H7 (cell line): Measurements from ENCODE around the gene SNX5. TPM values are rescaled to one million over a fixed set of nuclear protein-coding genes. Genes with fewer than 3 reads are reported as not detected.
A peak's percentile ranks its signal among the peaks of the same experiment; 100 is the strongest.

Experiments used
- DNase-seq: peaks from one replicate; pipeline ENCODE4 v3.0.0; 2012
- H3K27me3 ChIP-seq: 2 replicates; pipeline ENCODE4 v1.6.0; 2011; ENCODE audit warnings: mild to moderate bottlenecking, low read length; ENCODE audit not compliant: control insufficient read depth, insufficient read depth
- H3K36me3 ChIP-seq: replicated peaks from 2 replicates; pipeline ENCODE4 v1.5.1; 2011; ENCODE audit warnings: low read length; ENCODE audit not compliant: control insufficient read depth, insufficient read depth
- H3K4me3 ChIP-seq: 2 replicates; pipeline ENCODE4 v1.5.1; 2011; ENCODE audit warnings: low read depth, mild to moderate bottlenecking, control low read depth, low read length, moderate library complexity; ENCODE audit not compliant: insufficient read depth
- total RNA-seq: library from RNA; depleted of rRNA; stranded (reverse); fragments of >200 nt; shearing (Covaris generic); gene quantifications from 2 replicates; pipeline ENCODE4 v1.2.3, GENCODE V29; 2014

SNX5 gene
- total RNA-seq, 1 experiment from 2014 or later = 134 TPM

GRCh38 chr20:18003897-18004296 is 35.3 kb upstream of the SNX5 start:
- DNase-seq = no peak
- Histone ChIP-seq H3K4me3 (no peak overlapping the region), H3K27me3 (no peaks in the 10 kb centered on the region), H3K36me3 (no peaks in the 10 kb centered on the region)

GRCh38 chr20:18001131-18001921 is 32.7 kb upstream of the SNX5 start:
- Histone ChIP-seq H3K27me3 (no peaks in the 10 kb centered on the region), H3K4me3 (no peak overlapping the region), H3K36me3 (no peaks in the 10 kb centered on the region)
- DNase-seq = no peak

- H3K36me3 ChIP-seq = no peaks in the 10 kb centered on the region
- no peak for DNase-seq
- H3K27me3 ChIP-seq = no peaks in the 10 kb centered on the region
- no peak overlapping the region for H3K4me3 ChIP-seq
Observed at GRCh38 chr20:17999566-17999965, 31.0 kb upstream of the SNX5 start.

- H3K4me3 ChIP-seq = no peak overlapping the region
- H3K36me3 ChIP-seq = no peaks in the 10 kb centered on the region
- no peak for DNase-seq
- no peaks in the 10 kb centered on the region for H3K27me3 ChIP-seq
Observed at GRCh38 chr20:17998446-17998845, 29.9 kb upstream of the SNX5 start.

- peak; percentile 66 for DNase-seq
- Histone ChIP-seq H3K4me3 (no peak overlapping the region), H3K27me3 (no peaks in the 10 kb centered on the region), H3K36me3 (no peaks in the 10 kb centered on the region)
Observed at GRCh38 chr20:17995967-17996819, 27.6 kb upstream of the SNX5 start.

GRCh38 chr20:17993546-17993945 is 25.0 kb upstream of the SNX5 start:
- DNase-seq = no peak
- Histone ChIP-seq H3K4me3 (no peak overlapping the region), H3K27me3 (no peaks in the 10 kb centered on the region), H3K36me3 (peaks cover 11% of the 10 kb centered on the region)

- no peaks in the 10 kb centered on the region for H3K27me3 ChIP-seq
- H3K4me3 ChIP-seq = no peak overlapping the region
- H3K36me3 ChIP-seq = peaks cover 13% of the 10 kb centered on the region
- DNase-seq = no peak
Observed at GRCh38 chr20:17992847-17993513, 24.4 kb upstream of the SNX5 start.

GRCh38 chr20:17992224-17992637 is 23.6 kb upstream of the SNX5 start:
- no peak for DNase-seq
- Histone ChIP-seq H3K4me3 (no peak overlapping the region), H3K27me3 (no peaks in the 10 kb centered on the region), H3K36me3 (peaks cover 17% of the 10 kb centered on the region)

- H3K36me3 ChIP-seq = peaks cover 17% of the 10 kb centered on the region
- no peaks in the 10 kb centered on the region for H3K27me3 ChIP-seq
- no peak overlapping the region for H3K4me3 ChIP-seq
- DNase-seq = no peak
Observed at GRCh38 chr20:17990278-17990972, 21.8 kb upstream of the SNX5 start.

GRCh38 chr20:17987988-17988387 is 19.4 kb upstream of the SNX5 start:
- H3K4me3 ChIP-seq = no peak overlapping the region
- no peaks in the 10 kb centered on the region for H3K27me3 ChIP-seq
- H3K36me3 ChIP-seq = peaks cover 17% of the 10 kb centered on the region
- no peak for DNase-seq

GRCh38 chr20:17985388-17986018 is 16.9 kb upstream of the SNX5 start:
- DNase-seq = no peak
- no peak overlapping the region for H3K4me3 ChIP-seq
- H3K36me3 ChIP-seq = peaks cover 15% of the 10 kb centered on the region
- H3K27me3 ChIP-seq = no peaks in the 10 kb centered on the region

GRCh38 chr20:17976305-17976704 is 7.7 kb upstream of the SNX5 start:
- Histone ChIP-seq H3K36me3 (peaks cover 5% of the 10 kb centered on the region), H3K4me3 (no peak overlapping the region), H3K27me3 (no peaks in the 10 kb centered on the region)
- DNase-seq = no peak

GRCh38 chr20:17972121-17972520 is 3.5 kb upstream of the SNX5 start:
- Histone ChIP-seq H3K4me3 (peak overlapping the region; percentile 82; the same call in 1 of the 2 replicates), H3K27me3 (no peaks in the 10 kb centered on the region), H3K36me3 (peaks cover 4% of the 10 kb centered on the region)
- no peak for DNase-seq
